GM21576 (cell line): ENCODE measurements around the gene PCDHGA12.

Experiments
- ATAC-seq: cut with Tn5 transposase; IDR thresholded peaks from one replicate; pipeline ENCODE4 v1.9.1; 2021; ENCODE audit warnings: mild to moderate bottlenecking, moderate library complexity; ENCODE audit not compliant: unreplicated experiment

The PCDHGA12 gene

DNA sequence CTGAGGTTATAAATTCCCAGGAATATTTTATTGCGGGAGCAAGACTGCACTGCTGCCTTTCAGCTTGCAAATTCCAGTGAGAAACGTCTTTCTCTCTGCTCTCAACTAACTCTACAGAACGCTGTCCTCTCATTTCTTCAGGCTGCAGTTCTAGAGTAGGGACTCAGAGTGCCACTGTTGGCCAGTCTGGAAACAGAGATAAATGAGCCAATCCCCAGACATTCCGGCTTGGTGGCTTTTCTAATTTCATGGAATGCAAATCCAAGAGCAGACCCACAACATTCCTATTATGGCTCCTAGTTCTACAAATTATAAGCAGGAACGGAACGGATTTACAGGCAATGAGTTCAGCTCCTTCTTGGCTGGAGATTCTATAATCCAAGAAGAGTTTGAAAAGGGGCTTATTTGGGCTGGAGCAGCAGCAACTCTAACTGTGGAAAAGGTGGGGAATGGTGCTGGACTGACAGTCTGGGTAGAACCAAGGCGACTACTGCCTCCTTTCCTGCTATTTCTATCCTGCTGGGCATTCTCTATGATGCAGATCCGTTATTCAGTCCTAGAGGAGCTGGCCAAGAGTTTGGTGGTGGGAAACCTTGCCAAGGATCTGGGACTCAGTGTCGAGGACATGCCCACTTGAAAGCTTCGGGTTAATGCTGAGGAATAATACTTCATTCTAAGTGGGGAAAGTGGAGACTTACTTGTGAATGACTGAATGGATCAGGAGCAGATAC, 9.3 kb downstream of the PCDHGA12 start:
- no peak for ATAC-seq

DNA sequence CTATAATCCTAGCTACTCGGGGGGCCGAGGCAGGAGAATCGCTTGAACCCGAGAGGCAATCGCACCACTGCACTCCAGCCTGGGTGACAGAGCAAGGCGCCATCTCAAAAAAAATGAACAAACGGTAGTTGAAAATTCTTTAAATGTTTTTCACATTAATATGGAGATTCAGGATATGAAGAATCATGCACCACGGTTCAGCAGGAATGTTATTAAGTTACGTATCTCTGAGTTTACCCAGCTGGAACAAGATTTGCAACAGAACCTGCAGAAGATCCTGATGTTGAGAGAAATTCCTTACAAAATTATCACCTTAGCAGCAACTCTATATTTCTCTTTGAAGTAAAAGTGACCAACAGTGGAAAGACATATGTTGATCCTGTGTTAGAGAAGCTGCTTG, 10.0 kb downstream of the PCDHGA12 start:
- ATAC-seq: no peak

- ATAC-seq: no peak
Observed at GRCh38 chr5:141441571-141442170, 11.4 kb downstream of the PCDHGA12 start.

GRCh38 chr5:141465351-141465750, 35.0 kb downstream of the PCDHGA12 start:
- ATAC-seq: no peak

DNA sequence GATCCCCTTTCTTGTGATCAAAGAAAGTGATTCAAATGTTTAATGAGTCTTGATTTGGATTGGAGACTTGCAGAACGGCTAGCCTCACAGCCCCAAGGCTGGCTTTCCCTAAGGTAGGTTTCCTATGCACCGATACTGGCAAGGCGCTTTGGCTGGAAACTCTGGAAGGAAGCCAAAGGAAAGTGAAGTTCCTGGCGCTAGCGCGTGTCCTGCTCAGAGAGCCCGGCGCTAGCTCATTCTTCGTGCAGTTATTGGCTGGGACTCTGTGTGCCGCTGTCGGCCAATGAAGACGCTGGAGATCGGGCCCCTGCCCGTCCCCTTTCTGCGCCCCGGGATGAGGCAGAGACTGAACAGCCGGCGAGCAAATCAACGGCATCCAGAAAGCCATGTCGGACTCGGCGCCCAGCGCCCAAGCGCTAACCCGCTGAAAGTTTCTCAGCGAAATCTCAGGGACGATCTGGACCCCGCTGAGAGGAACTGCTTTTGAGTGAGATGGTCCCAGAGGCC, 45.4 kb downstream of the PCDHGA12 start, which contains the start of gene PCDHGC3:
PCDHGC3 (plus strand) TSS at position 342 of the 507 bp plus-strand sequence; CDS start at position 493, 151 bp downstream.
- peak; percentile 98 for ATAC-seq

GRCh38 chr5:141476132-141476911, 46.0 kb downstream of the PCDHGA12 start:
- peak; percentile 30 for ATAC-seq

DNA sequence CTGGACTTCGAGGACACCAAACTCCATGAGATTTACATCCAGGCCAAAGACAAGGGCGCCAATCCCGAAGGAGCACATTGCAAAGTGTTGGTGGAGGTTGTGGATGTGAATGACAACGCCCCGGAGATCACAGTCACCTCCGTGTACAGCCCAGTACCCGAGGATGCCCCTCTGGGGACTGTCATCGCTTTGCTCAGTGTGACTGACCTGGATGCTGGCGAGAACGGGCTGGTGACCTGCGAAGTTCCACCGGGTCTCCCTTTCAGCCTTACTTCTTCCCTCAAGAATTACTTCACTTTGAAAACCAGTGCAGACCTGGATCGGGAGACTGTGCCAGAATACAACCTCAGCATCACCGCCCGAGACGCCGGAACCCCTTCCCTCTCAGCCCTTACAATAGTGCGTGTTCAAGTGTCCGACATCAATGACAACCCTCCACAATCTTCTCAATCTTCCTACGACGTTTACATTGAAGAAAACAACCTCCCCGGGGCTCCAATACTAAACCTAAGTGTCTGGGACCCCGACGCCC, 46.8 kb downstream of the PCDHGA12 start:
- ATAC-seq: no peak

GRCh38 chr5:141477815-141478214, 47.5 kb downstream of the PCDHGA12 start:
- no peak for ATAC-seq

DNA sequence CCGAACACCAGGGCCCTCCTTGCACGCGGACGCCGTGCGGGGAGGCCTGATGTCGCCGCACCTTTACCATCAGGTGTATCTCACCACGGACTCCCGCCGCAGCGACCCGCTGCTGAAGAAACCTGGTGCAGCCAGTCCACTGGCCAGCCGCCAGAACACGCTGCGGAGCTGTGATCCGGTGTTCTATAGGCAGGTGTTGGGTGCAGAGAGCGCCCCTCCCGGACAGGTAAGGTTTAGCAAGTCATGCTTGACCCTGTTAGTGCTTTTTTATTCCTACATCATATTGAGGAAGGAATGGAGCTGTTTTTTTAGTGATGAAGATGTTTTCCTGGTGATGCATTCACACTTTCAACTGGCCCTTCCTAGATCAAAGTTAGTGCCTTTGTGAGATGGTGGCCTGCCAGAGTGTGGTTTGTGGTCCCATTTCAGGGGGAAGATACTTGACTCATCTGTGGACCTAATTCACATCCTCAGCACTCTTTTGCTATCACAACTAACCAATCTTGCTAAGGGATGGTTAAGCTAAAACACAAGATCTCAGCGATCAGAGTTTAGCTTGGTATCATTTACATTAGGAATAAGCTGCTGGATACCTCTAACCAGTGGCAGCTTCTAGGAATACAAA, 48.1 kb downstream of the PCDHGA12 start:
- no peak for ATAC-seq

DNA sequence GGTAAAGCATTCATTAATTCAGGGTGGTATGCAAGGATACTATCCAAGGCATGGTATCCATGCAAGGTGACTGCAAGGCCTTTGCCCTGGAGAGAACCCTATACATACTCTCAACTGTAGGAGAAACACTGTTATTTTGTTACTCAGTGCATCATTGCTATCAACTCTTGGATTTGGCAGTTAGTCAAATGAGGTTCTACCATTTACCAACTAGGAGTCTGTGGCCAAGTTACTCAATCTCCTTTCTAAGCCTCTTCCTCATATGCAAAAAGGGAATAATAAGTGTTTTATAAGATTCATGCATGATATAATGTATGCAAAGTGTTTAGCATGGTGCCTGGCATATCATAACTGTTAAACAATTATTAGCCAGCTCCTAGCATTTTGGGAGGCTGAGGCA, 49.5 kb downstream of the PCDHGA12 start:
- ATAC-seq: no peak
